HG03432 (cell line): Measurements from ENCODE around the gene GPR132.
A peak's percentile ranks its signal among the peaks of the same experiment; 100 is the strongest.
"Not testable (repeated sequence)": the region's sequence is repeated elsewhere in the genome, so short reads cannot be mapped to it uniquely, and the experiment has no call there.

Experiments
- ATAC-seq: cut with Tn5 transposase; IDR thresholded peaks from one replicate; pipeline ENCODE4 v1.9.1; 2021; ENCODE audit warnings: mild to moderate bottlenecking, moderate library complexity; ENCODE audit not compliant: unreplicated experiment

GPR132 gene

GRCh38 chr14:105065280-105066228, at the start of gene GPR132:
Gene GPR132 (minus strand): TSS chr14:105065430. CDS start chr14:105055420, 10,010 bp downstream.
- ATAC-seq = peak; percentile 47

- not testable (repeated sequence) for ATAC-seq
Observed at GRCh38 chr14:105109243-105109642, 44.0 kb upstream of the GPR132 start.

GRCh38 chr14:105108516-105108864, 43.3 kb upstream of the GPR132 start:
- no peak for ATAC-seq

GRCh38 chr14:105107781-105108515, 42.7 kb upstream of the GPR132 start:
- ATAC-seq = no peak

GRCh38 chr14:105107351-105107750, 42.1 kb upstream of the GPR132 start:
- no peak for ATAC-seq

GRCh38 chr14:105105158-105105557, 39.9 kb upstream of the GPR132 start:
- ATAC-seq = no peak

- ATAC-seq = no peak
Observed at GRCh38 chr14:105102893-105103292, 37.7 kb upstream of the GPR132 start.

- ATAC-seq = no peak
Observed at GRCh38 chr14:105102361-105102870, 37.2 kb upstream of the GPR132 start.

GRCh38 chr14:105100910-105101309, 35.7 kb upstream of the GPR132 start:
- ATAC-seq = no peak

- ATAC-seq = no peak
Observed at GRCh38 chr14:105099778-105100177, 34.5 kb upstream of the GPR132 start.

- ATAC-seq = no peak
Observed at GRCh38 chr14:105098316-105098715, 33.1 kb upstream of the GPR132 start.

- no peak for ATAC-seq
Observed at GRCh38 chr14:105097794-105098127, 32.5 kb upstream of the GPR132 start.

- no peak for ATAC-seq
Observed at GRCh38 chr14:105096206-105096875, 31.1 kb upstream of the GPR132 start.

GRCh38 chr14:105095236-105095805, 30.1 kb upstream of the GPR132 start:
- no peak for ATAC-seq

- no peak for ATAC-seq
Observed at GRCh38 chr14:105094193-105094907, 29.1 kb upstream of the GPR132 start.

GRCh38 chr14:105093431-105094192, 28.4 kb upstream of the GPR132 start:
- peak; percentile 69 for ATAC-seq

- ATAC-seq = peak; percentile 39
Observed at GRCh38 chr14:105093038-105093430, 27.8 kb upstream of the GPR132 start.

GRCh38 chr14:105092171-105093037, 27.2 kb upstream of the GPR132 start:
- no peak for ATAC-seq
